Naive thymus-derived CD8-positive, alpha-beta T cell (primary cell): Measurements from ENCODE around the gene C2orf76. TPM values are rescaled to one million over a fixed set of nuclear protein-coding genes. Genes with fewer than 3 reads are reported as not detected.
"Not testable (repeated sequence)": the region's sequence is repeated elsewhere in the genome, so short reads cannot be mapped to it uniquely, and the experiment has no call there.

ENCODE experiments used
- ATAC-seq, 2 donors: fragments of 150-1000 bp; cut with Tn5 transposase in 1 of 2; sonication (Bioruptor Pico), chemical (Tn5 transposase) in 1 of 2; 1 replicate in 1 of 2; 2 replicates in 1 of 2; pipeline ENCODE4 v1.10.0; 2021; ENCODE audit warnings: mild to moderate bottlenecking in 2 of 2, moderate library complexity in 2 of 2
- POLR2A ChIA-PET: fragments of 350-600 bp; sonication (Branson Sonifier 250); formaldehyde crosslinking; loops from one replicate; lab custom pipeline; 2021; ENCODE audit warnings: antibody characterized with exemption; lab: Charles Lee
- DNase-seq, 10 donors: peaks; one replicate each; pipeline versions ENCODE4 v3.0.0 to v3.0.0-alpha.2; 2020 to 2022
- H3K27ac Mint-ChIP-seq, 10 donors: one replicate each; pipeline ENCODE4 v1.8.0; 2020 to 2022; ENCODE audit warnings: mild to moderate bottlenecking in 10 of 10, mixed read lengths in 10 of 10, moderate library complexity in 4 of 10, inconsistent platforms in 1 of 10
- H3K27me3 Mint-ChIP-seq, 5 donors: one replicate each; pipeline ENCODE4 v1.8.0; 2021 to 2022; ENCODE audit warnings: mixed read lengths in 5 of 5
- H3K36me3 Mint-ChIP-seq, 3 donors: one replicate each; pipeline ENCODE4 v1.8.0; 2020 to 2022; ENCODE audit warnings: mixed read lengths in 3 of 3, mild to moderate bottlenecking in 2 of 3, inconsistent platforms in 1 of 3
- H3K4me1 Mint-ChIP-seq, 4 donors: one replicate each; pipeline ENCODE4 v1.8.0; 2021 to 2022; ENCODE audit warnings: mixed read lengths in 4 of 4
- H3K4me3 Mint-ChIP-seq, 10 donors: one replicate each; pipeline ENCODE4 v1.8.0; 2020 to 2022; ENCODE audit warnings: mild to moderate bottlenecking in 10 of 10, mixed read lengths in 10 of 10, moderate library complexity in 6 of 10, inconsistent platforms in 1 of 10
- H3K9me3 Mint-ChIP-seq, 9 donors: one replicate each; pipeline ENCODE4 v1.8.0; 2020 to 2022; ENCODE audit warnings: mixed read lengths in 9 of 9, mild to moderate bottlenecking in 3 of 9, inconsistent platforms in 1 of 9, moderate library complexity in 1 of 9
- polyA plus RNA-seq, 3 donors: library from polyadenylated mRNA; unstranded; fragments of 300-500 nt; fragmentation: Illumina TruSeq; gene quantifications; one replicate each; pipeline ENCODE4 v1.2.3, GENCODE V29; 2021
- total RNA-seq, 8 experiments: library from RNA in 2 of 8; stranded (reverse) in 2 of 8; gene quantifications; one replicate each; pipeline ENCODE4 v1.2.3 and lab custom pipeline; 2021 to 2026

C2orf76 gene
- total and polyA plus RNA-seq, 5 experiments from 2014 or later = 10.7 to 37.5 (median 16.3) TPM

DNA sequence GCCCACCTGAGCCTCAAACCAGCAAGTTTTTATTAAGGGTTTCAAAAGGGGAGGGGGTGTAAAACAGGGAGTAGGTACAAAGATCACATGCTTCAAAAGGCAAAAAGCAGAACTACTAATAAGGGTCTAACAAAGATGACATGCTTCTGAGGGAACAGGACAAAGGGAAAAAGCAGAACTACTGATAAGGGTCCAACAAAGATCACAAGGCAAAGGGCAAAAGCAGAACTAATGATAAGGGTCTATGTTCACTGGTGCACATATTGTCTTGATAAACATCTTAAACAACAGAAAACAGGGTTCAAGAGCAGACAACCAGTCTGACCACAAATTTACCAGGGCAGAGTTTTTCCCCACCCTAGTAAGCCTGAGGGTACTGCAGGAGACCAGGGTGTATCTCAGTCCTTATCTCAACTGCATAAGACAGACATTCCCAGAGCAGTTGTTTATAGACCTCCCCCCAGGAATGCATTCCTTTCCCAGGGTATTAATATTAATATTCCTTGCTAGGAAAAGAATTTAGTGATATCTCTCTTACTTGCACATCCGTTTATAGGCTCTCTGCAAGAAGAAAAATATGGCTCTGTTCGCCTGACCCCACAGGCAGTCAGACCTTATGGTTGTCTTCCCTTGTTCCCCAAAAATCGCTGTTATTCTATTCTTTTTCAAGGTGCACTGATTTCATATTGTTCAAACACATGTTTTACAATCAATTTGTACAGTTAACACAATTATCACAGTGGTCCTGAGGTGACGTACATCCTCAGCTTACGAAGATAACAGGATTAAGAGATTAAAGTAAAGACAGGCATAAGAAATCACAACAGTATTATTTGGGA lies 7.5 kb upstream of the C2orf76 start:
- Mint-ChIP-seq H3K9me3 (peaks cover 0 to 24% (median 8%) of the 10 kb centered on the region in 9 donors), H3K36me3 (peaks cover 38 to 59% (median 53%) of the 10 kb centered on the region in 3 donors), H3K4me3 (peak overlapping the region in 1 of 10 donors; percentile 34), H3K27ac (peak overlapping the region in 1 of 10 donors; percentile 60)
- H3K4me1 Mint-ChIP-seq, POLR2A ChIA-PET, DNase-seq, H3K27me3 Mint-ChIP-seq, ATAC-seq: not testable (repeated sequence)

DNA sequence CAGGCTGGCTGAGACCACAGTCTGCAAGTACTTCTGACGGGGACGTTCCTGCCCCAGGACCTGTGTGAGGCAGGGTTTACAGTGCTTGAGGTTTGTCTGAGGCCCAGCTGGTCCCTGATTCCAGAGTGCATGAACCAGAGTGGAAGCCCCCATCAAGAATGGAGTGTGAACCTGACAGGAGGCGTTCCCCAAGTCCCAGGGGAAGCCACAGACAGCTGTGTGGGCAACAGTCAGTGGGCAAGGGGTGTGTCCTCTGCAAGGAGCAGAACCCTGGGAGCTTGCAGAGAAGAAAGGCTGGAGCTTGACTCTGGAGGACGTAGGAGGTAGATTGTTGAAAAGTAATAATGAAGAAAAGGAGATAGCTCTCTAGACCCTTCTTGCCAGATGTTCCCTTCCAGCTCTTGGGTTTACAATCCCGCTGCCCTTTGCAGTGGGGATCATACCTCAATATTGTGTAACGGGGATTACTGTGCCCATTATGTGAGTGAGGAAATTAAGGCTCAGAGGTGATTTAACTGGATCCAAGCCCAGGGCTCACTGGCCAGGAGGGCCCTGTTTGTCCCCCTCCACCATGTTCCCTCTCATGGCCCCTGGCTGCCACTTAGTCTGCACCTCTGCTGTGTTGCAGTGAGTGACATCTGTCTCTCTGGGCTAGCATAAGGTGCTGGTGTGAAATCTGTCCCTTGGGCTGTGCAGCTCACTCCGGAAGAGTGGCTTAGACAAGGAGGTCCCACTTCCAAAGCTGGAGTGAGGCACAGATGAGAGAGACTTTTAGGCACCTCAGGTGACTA lies 6.3 kb upstream of the C2orf76 start:
- ATAC-seq (no peak), DNase-seq (no peak)
- Mint-ChIP-seq H3K27ac (no peak overlapping the region), H3K36me3 (peaks cover 38 to 67% (median 53%) of the 10 kb centered on the region in 3 donors), H3K4me1 (peaks cover 4 to 17% (median 13%) of the 10 kb centered on the region in 4 donors), H3K9me3 (peaks cover 0 to 24% (median 8%) of the 10 kb centered on the region in 9 donors), H3K4me3 (no peak overlapping the region), H3K27me3 (no peaks in the 10 kb centered on the region)
- POLR2A ChIA-PET = no interaction called here

DNA sequence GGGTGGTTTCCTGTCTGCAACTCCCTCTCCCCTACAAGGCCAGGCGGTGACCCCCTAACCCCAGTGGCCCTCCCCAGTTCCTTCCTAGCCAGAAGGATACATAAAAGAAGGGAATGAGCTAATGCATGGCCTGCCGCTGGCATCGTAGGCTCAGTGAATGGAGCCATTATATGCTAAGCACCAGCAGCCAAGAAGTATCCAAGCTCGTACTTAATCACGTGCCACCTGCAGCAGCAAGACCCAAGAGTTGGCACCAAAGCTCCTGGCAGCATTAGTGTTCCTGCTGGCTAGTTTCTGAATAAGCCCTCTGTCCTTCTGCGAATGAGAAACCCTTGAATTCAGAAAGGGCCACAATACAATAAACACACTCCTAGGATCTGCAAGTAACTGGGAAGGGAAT lies 4.5 kb upstream of the C2orf76 start:
- H3K4me1 Mint-ChIP-seq = peaks cover 14 to 29% (median 23%) of the 10 kb centered on the region in 4 donors
- ATAC-seq = no peak
- no peak overlapping the region for H3K27ac Mint-ChIP-seq
- peaks cover 38 to 67% (median 53%) of the 10 kb centered on the region in 3 donors for H3K36me3 Mint-ChIP-seq
- no peaks in the 10 kb centered on the region for H3K27me3 Mint-ChIP-seq
- peaks cover 0 to 24% (median 8%) of the 10 kb centered on the region in 9 donors for H3K9me3 Mint-ChIP-seq
- POLR2A ChIA-PET = no interaction called here
- DNase-seq = no peak
- H3K4me3 Mint-ChIP-seq = no peak overlapping the region

DNA sequence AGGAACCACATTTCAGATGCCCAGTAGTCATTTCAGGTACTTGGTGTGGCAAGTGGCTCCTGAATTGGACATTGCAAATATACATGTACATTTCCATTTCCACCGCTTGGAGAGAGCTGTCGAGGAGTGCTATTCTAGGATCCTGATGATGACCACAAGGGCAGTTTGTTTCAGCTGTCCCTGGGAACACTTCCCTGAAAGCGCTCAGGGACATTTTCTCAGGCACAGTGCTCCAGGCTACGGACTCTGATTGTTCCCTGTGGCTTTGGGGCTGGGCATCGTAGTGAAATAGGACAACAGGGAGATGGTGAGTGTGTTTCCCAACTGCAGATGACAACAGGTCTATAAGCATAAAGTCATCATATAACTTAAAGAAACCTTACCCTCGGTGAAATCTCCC lies 3.2 kb upstream of the C2orf76 start:
- ATAC-seq (no peak), DNase-seq (no peak)
- peak overlapping the region in 1 of 10 donors; percentile 40 for H3K4me3 Mint-ChIP-seq
- peaks cover 26 to 42% (median 36%) of the 10 kb centered on the region in 4 donors for H3K4me1 Mint-ChIP-seq
- H3K36me3 Mint-ChIP-seq = peaks cover 34 to 62% (median 48%) of the 10 kb centered on the region in 3 donors
- H3K9me3 Mint-ChIP-seq = peaks cover 0 to 21% (median 6%) of the 10 kb centered on the region in 9 donors
- no peaks in the 10 kb centered on the region for H3K27me3 Mint-ChIP-seq
- POLR2A ChIA-PET = no interaction called here
- H3K27ac Mint-ChIP-seq = peak overlapping the region in 1 of 10 donors; percentile 75

DNA sequence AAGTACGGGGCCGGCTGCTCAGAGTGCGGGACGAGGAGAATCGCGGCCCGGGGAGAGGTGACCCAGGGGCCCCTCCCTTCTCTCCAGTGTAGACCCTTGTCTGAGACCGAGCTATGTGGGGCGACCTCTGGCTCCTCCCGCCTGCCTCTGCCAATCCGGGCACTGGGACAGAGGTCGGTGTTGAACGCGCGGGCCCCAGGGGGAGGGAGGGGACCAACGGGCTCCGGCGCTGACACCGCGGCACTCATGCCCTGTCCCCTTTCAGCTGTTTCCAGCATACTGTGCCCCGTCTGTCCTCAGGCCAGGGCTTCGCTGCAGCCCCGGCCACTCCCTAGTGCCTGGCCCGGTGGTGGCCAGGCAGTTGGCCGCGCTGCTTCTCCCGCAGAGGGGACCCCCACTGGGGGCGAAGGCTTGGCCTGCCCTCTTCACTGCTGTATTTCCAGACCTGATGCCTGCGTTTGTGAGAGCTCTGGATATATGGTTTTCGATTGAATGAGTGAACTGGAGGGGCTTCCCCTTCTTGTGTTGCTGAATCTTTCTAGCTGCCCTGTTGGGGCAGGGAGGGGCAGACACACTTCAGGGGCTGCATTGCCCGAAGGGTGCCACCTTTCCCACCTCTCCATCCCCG lies 952 bp upstream of the C2orf76 start:
- DNase-seq (peak in 9 of 10 donors; percentile 11 to 65 (median 30)), ATAC-seq (peak; percentile 14 to 18)
- POLR2A ChIA-PET = interaction anchor here (0.6 to 2.1 kb wide), 4 partner anchors 9 to 1553 kb away, joined by 4 to 5 read pairs (median 4); partner anchors contain the start of gene DDX18
- Mint-ChIP-seq H3K4me1 (peaks cover 33 to 61% (median 55%) of the 10 kb centered on the region in 4 donors), H3K9me3 (peaks cover 0 to 3% (median 0%) of the 10 kb centered on the region in 9 donors), H3K27me3 (no peaks in the 10 kb centered on the region), H3K27ac (peak overlapping the region; percentile 25 to 99 (median 96)), H3K4me3 (peak overlapping the region; percentile 92 to 99 (median 97)), H3K36me3 (peaks cover 13 to 41% (median 25%) of the 10 kb centered on the region in 3 donors)

DNA sequence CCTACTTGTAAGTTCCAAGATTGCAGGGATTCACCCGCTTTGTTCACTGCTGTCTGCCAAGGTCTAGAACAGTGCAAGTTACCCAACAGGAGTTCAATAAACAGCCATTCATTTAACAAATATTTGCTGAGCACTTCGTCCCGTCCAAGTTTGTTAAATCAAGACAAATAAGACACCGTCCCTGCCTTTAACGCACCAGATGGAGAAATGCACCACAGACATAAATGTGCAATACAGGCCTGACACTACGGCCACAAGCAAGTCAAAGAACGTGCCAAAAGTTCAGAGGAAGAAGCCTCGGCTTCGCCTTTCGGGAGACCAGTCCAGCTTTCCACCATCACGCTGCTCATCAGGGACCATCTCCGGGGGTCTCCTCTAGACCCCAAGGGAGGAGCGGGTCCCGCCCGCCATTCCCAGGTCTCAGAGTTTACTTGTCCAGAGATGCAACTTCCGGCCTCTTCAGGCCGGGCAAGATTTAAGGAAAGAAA lies 429 bp downstream of the C2orf76 start:
- DNase-seq = peak in 1 of 10 donors; percentile 3
- Mint-ChIP-seq H3K27ac (peak overlapping the region; percentile 89 to 99 (median 96)), H3K9me3 (no peaks in the 10 kb centered on the region), H3K4me1 (peaks cover 34 to 67% (median 60%) of the 10 kb centered on the region in 4 donors), H3K4me3 (peak overlapping the region; percentile 92 to 99 (median 97)), H3K36me3 (peaks cover 0 to 28% (median 12%) of the 10 kb centered on the region in 3 donors), H3K27me3 (no peaks in the 10 kb centered on the region)
- peak; percentile 6 to 8 for ATAC-seq
- POLR2A ChIA-PET = interaction anchor here (1.0 to 2.1 kb wide), 10 partner anchors 12 to 1552 kb away, joined by 3 to 6 read pairs (median 4); partner anchors contain the start of genes DDX18, INSIG2 and RALB

DNA sequence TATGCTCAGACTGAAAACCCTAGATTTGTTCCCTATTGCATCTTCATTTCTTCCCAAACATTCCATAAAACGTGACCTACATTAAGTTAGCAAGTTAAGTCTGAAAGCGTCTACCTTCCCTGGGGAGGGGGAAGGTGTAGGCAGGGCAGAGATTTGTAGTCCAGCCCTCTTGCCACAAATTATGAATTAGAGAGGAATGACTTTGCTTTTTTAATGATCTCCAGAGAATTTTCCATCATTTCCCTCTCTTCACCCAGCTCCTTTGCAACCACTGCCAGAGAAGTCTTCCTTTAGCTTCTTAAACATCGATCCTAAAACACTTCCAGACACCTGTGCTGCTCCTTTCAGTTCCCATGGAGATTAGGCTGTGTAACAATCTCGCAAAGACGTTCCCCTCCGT lies 1.2 kb downstream of the C2orf76 start:
- H3K27me3 Mint-ChIP-seq = no peaks in the 10 kb centered on the region
- no peak for DNase-seq
- H3K4me1 Mint-ChIP-seq = peaks cover 34 to 67% (median 61%) of the 10 kb centered on the region in 4 donors
- peaks cover 0 to 20% (median 4%) of the 10 kb centered on the region in 3 donors for H3K36me3 Mint-ChIP-seq
- POLR2A ChIA-PET = no interaction called here
- peak overlapping the region; percentile 92 to 99 (median 97) for H3K4me3 Mint-ChIP-seq
- H3K27ac Mint-ChIP-seq = peak overlapping the region; percentile 89 to 99 (median 96)
- H3K9me3 Mint-ChIP-seq = no peaks in the 10 kb centered on the region
- ATAC-seq = no peak

- Mint-ChIP-seq H3K27ac (peak overlapping the region; percentile 77 to 99 (median 96)), H3K9me3 (no peaks in the 10 kb centered on the region), H3K27me3 (no peaks in the 10 kb centered on the region), H3K4me1 (peaks cover 31 to 66% (median 60%) of the 10 kb centered on the region in 4 donors), H3K4me3 (peak overlapping the region; percentile 92 to 99 (median 97)), H3K36me3 (peaks cover 0 to 15% (median 1%) of the 10 kb centered on the region in 3 donors)
- DNase-seq = no peak
- ATAC-seq = no peak
- POLR2A ChIA-PET = interaction anchor here (0.6 kb wide), 1 partner anchor 12 kb away, joined by 3 read pairs; no protein-coding TSS in a partner anchor
Measured at GRCh38 chr2:119364798-119365197, 1.8 kb downstream of the C2orf76 start.

GRCh38 chr2:119360423-119360966 lies 6.1 kb downstream of the C2orf76 start:
- no peaks in the 10 kb centered on the region for H3K36me3 Mint-ChIP-seq
- H3K9me3 Mint-ChIP-seq = no peaks in the 10 kb centered on the region
- no peak for ATAC-seq
- H3K27me3 Mint-ChIP-seq = no peaks in the 10 kb centered on the region
- H3K4me3 Mint-ChIP-seq = no peak overlapping the region
- no peak overlapping the region for H3K27ac Mint-ChIP-seq
- POLR2A ChIA-PET = interaction anchor here (0.6 kb wide), 1 partner anchor 188 kb away, joined by 3 read pairs; no protein-coding TSS in a partner anchor
- DNase-seq = no peak
- peaks cover 17 to 48% (median 40%) of the 10 kb centered on the region in 4 donors for H3K4me1 Mint-ChIP-seq

GRCh38 chr2:119359774-119360173 lies 6.9 kb downstream of the C2orf76 start:
- H3K36me3 Mint-ChIP-seq = no peaks in the 10 kb centered on the region
- no peaks in the 10 kb centered on the region for H3K9me3 Mint-ChIP-seq
- no peak overlapping the region for H3K4me3 Mint-ChIP-seq
- no peak for ATAC-seq
- DNase-seq = no peak
- POLR2A ChIA-PET = interaction anchor here (0.6 kb wide), 1 partner anchor 188 kb away, joined by 3 read pairs; no protein-coding TSS in a partner anchor
- peaks cover 13 to 48% (median 34%) of the 10 kb centered on the region in 4 donors for H3K4me1 Mint-ChIP-seq
- H3K27me3 Mint-ChIP-seq = no peaks in the 10 kb centered on the region
- H3K27ac Mint-ChIP-seq = no peak overlapping the region

GRCh38 chr2:119354860-119355259 lies 11.8 kb downstream of the C2orf76 start:
- H3K9me3 Mint-ChIP-seq = no peaks in the 10 kb centered on the region
- no peak overlapping the region for H3K4me3 Mint-ChIP-seq
- POLR2A ChIA-PET = no interaction called here
- H3K27me3 Mint-ChIP-seq = no peaks in the 10 kb centered on the region
- DNase-seq (no peak), ATAC-seq (no peak)
- peaks cover 6 to 35% (median 10%) of the 10 kb centered on the region in 4 donors for H3K4me1 Mint-ChIP-seq
- H3K36me3 Mint-ChIP-seq = no peaks in the 10 kb centered on the region
- H3K27ac Mint-ChIP-seq = no peak overlapping the region
